Prostate gland (tissue), 2 donors: ENCODE data around the gene ITGA6.

Source experiments
- CTCF ChIP-seq, 4 experiments: fragments of 200-600 bp in 2 of 4; fragments of 450-650 bp in 2 of 4; sonication (generic) in 2 of 4; IDR thresholded peaks; 1 replicate in 3 of 4; 2 replicates in 1 of 4; pipeline ENCODE4 v1.5.1; 2016 to 2019; ENCODE audit warnings: antibody characterized with exemption in 4 of 4, mild to moderate bottlenecking in 2 of 4, moderate library complexity in 2 of 4
- POLR2A ChIP-seq: fragments of 450-650 bp; IDR thresholded peaks from one replicate; pipeline ENCODE4 v1.6.1; 2016; ENCODE audit warnings: antibody characterized with exemption, mild to moderate bottlenecking

GRCh38 chr2:172478353-172478752, 51.0 kb downstream of the ITGA6 start:
- TF ChIP-seq POLR2A (no peak), CTCF (IDR thresholded peaks at IDR 0.05) (no peak)
